SIG-M5 (cell line): ENCODE results near the gene MMRN1.
"Not testable (repeated sequence)": the region's sequence is repeated elsewhere in the genome, so short reads cannot be mapped to it uniquely, and the experiment has no call there.

ENCODE experiments used
- DNase-seq: peaks from one replicate; lab custom pipeline; 2025; lab: John Stamatoyannopoulos, UW

Gene MMRN1

GRCh38 chr4:89894649-89895550 lies at the start of gene MMRN1:
Gene MMRN1 (plus strand): TSS chr4:89894854. CDS start chr4:89894972, 118 bp downstream.
- no peak for DNase-seq

GRCh38 chr4:89847571-89848325 lies 46.9 kb upstream of the MMRN1 start:
- DNase-seq, result no peak

- DNase-seq, result no peak
Observed at GRCh38 chr4:89855236-89855635, 39.4 kb upstream of the MMRN1 start.

GRCh38 chr4:89860971-89861370 lies 33.7 kb upstream of the MMRN1 start:
- DNase-seq, result no peak

- DNase-seq, result no peak
Observed at GRCh38 chr4:89863533-89863932, 31.1 kb upstream of the MMRN1 start.

- DNase-seq, result no peak
Observed at GRCh38 chr4:89868276-89868675, 26.4 kb upstream of the MMRN1 start.

GRCh38 chr4:89868999-89869589 lies 25.6 kb upstream of the MMRN1 start:
- no peak for DNase-seq

- no peak for DNase-seq
Observed at GRCh38 chr4:89871211-89871610, 23.4 kb upstream of the MMRN1 start.

- no peak for DNase-seq
Observed at GRCh38 chr4:89876548-89876947, 18.1 kb upstream of the MMRN1 start.

GRCh38 chr4:89878611-89879010 lies 16.0 kb upstream of the MMRN1 start:
- DNase-seq, result no peak

- DNase-seq, result no peak
Observed at GRCh38 chr4:89879215-89879614, 15.4 kb upstream of the MMRN1 start.

GRCh38 chr4:89889289-89889688 lies 5.4 kb upstream of the MMRN1 start:
- no peak for DNase-seq

GRCh38 chr4:89897867-89898266 lies 3.2 kb downstream of the MMRN1 start:
- DNase-seq, result no peak

- no peak for DNase-seq
Observed at GRCh38 chr4:89898304-89898716, 3.7 kb downstream of the MMRN1 start.

- DNase-seq, result no peak
Observed at GRCh38 chr4:89899152-89899551, 4.5 kb downstream of the MMRN1 start.

- no peak for DNase-seq
Observed at GRCh38 chr4:89899854-89900253, 5.2 kb downstream of the MMRN1 start.

GRCh38 chr4:89901808-89902431 lies 7.3 kb downstream of the MMRN1 start:
- DNase-seq, result not testable (repeated sequence)

- DNase-seq, result no peak
Observed at GRCh38 chr4:89904524-89904923, 9.9 kb downstream of the MMRN1 start.

GRCh38 chr4:89906316-89906715 lies 11.7 kb downstream of the MMRN1 start:
- no peak for DNase-seq

GRCh38 chr4:89906777-89907521 lies 12.3 kb downstream of the MMRN1 start:
- no peak for DNase-seq

GRCh38 chr4:89909889-89910288 lies 15.2 kb downstream of the MMRN1 start:
- no peak for DNase-seq

GRCh38 chr4:89913623-89914022 lies 19.0 kb downstream of the MMRN1 start:
- DNase-seq, result no peak
